BJ (cell line): Measurements from ENCODE around the gene DUS1L. TPM values are rescaled to one million over a fixed set of nuclear protein-coding genes. Genes with fewer than 3 reads are reported as not detected.

ENCODE experiments used
- CTCF ChIA-PET: fragments of 350-600 bp; formaldehyde crosslinking; extraction: SDS; loops from one replicate; lab custom pipeline; 2021; ENCODE audit warnings: antibody characterized with exemption, inconsistent platforms; lab: Yijun Ruan, JAX
- POLR2A ChIA-PET: fragments of 300-600 bp; sonication (Branson Sonifier 250); formaldehyde crosslinking; extraction: SDS; loops from one replicate; lab custom pipeline; 2021; ENCODE audit warnings: antibody characterized with exemption; lab: Charles Lee
- DNase-seq: peaks from one replicate; pipeline ENCODE4 v3.0.0-alpha.2; 2011; ENCODE audit warnings: low read depth
- H3K27me3 ChIP-seq: 2 replicates; pipeline ENCODE4 v1.6.0; 2011; ENCODE audit warnings: low read length; ENCODE audit not compliant: control insufficient read depth, insufficient read depth
- H3K36me3 ChIP-seq: 2 replicates; pipeline ENCODE4 v1.5.1; 2011; ENCODE audit warnings: low read length; ENCODE audit not compliant: control insufficient read depth, insufficient read depth
- H3K4me3 ChIP-seq: 2 replicates; pipeline ENCODE4 v1.5.1; 2011; ENCODE audit warnings: low read depth, mild to moderate bottlenecking, control low read depth, low read length
- polyA plus RNA-seq: library from polyadenylated mRNA; depleted of rRNA; stranded (reverse); fragments of >200 nt; gene quantifications from 2 replicates; pipeline ENCODE4 v1.2.3, GENCODE V29; 2011
- TF ChIP-seq, protein P1 (sequence below): IDR thresholded peaks from 2 replicates; pipeline ENCODE4 v1.5.1; 2011; ENCODE audit warnings: low read depth, mild to moderate bottlenecking, control low read depth, inconsistent platforms, low read length, moderate library complexity; ENCODE audit not compliant: insufficient read depth

The DUS1L gene
- polyA plus RNA-seq, 1 experiment: 47.6 TPM

DNA sequence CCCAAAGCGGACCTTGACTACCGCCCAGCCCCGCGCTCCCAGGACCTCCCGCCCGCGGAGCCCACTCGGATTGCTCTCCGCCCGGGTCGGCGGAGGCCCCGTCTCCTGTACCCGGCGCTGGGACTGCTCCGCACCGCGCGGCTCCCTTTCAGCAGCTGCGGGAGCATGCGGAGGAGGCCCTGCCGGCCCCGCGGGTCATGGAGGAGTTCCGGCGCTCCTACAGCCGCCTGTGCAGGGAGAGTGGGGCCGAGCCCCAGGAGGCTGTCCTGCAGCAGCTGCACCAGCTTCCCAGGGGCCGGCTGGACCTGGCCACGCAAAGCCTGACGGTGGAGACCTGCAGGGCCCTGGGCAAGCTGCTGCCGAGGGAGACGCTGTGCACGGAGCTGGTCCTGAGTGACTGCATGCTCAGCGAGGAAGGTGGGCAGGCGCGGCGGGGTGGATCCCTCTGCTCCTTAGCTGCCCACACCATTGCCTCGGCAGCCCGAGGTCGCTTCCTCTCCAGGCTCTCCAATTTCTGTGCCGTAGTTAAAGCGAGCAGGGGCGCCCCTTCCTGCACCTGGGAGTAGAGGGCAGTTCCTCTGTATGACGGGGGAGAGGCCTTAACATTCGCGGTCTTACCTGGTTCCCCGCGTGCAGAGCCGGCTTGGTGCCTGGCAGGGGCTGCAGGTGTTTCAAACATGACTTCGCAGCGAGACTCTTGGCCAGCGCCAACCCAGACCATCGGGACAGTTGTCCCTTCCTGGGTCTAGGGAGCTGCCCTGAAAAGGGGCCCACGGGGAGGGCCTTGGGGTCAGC is 42.0 kb downstream of the DUS1L start:
- ChIA-PET POLR2A (interaction anchor here (0.7 to 1.4 kb wide), 3 partner anchors 14 to 70 kb away, joined by 4 to 19 read pairs (median 5); partner anchors contain the start of gene DCXR), CTCF (interaction anchor here (0.6 to 11.6 kb wide), 9 partner anchors 14 to 1081 kb away, joined by 3 to 218 read pairs (median 7); partner anchors contain the start of genes DCXR, MYADML2 and NOTUM)
- Histone ChIP-seq H3K36me3 (peaks cover 10% of the 10 kb centered on the region), H3K27me3 (no peaks in the 10 kb centered on the region), H3K4me3 (peak overlapping the region; percentile 75)
- DNase-seq: no peak
- TF ChIP-seq, protein P1, sequence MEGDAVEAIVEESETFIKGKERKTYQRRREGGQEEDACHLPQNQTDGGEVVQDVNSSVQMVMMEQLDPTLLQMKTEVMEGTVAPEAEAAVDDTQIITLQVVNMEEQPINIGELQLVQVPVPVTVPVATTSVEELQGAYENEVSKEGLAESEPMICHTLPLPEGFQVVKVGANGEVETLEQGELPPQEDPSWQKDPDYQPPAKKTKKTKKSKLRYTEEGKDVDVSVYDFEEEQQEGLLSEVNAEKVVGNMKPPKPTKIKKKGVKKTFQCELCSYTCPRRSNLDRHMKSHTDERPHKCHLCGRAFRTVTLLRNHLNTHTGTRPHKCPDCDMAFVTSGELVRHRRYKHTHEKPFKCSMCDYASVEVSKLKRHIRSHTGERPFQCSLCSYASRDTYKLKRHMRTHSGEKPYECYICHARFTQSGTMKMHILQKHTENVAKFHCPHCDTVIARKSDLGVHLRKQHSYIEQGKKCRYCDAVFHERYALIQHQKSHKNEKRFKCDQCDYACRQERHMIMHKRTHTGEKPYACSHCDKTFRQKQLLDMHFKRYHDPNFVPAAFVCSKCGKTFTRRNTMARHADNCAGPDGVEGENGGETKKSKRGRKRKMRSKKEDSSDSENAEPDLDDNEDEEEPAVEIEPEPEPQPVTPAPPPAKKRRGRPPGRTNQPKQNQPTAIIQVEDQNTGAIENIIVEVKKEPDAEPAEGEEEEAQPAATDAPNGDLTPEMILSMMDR: no peak

DNA sequence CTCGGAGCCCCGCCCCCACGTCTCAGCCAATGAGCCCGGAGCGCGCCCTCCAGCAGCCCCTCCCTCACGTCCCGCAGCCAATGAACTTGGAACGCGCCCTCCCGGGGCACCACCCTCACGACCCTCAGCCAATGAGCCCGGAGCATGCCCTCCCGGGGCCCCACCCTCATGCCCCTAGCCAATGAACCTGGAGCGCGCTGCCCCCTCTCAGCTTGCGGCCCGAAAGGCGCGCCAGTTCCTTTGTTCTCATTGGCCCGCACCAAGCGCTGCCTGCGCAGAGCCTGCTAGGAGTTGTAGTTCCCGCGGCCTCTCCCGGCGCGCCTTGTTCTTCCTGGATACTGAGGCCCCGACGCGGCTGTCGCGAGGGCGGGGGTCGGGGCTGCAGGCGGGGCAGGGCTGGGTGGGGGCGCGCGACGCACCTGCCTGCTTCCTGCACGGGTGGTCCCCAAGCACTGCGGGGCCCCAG is 42.6 kb downstream of the DUS1L start, which contains the start of gene LRRC45:
Gene LRRC45, plus strand, starts transcription at position 325 of the 466 bp plus-strand sequence. CDS start 339 bp downstream, outside the sequence.
- CTCF ChIA-PET: interaction anchor here (1.8 to 11.6 kb wide), 9 partner anchors 7 to 131 kb away, joined by 5 to 218 read pairs (median 13); partner anchors contain the start of genes DCXR, MYADML2, NOTUM and RAC3
- H3K36me3 ChIP-seq: peaks cover 12% of the 10 kb centered on the region
- peak; percentile 96 for DNase-seq
- POLR2A ChIA-PET: interaction anchor here (0.7 to 1.4 kb wide), 3 partner anchors 15 to 69 kb away, joined by 4 to 19 read pairs (median 5); partner anchors contain the start of gene DCXR
- H3K27me3 ChIP-seq: no peaks in the 10 kb centered on the region
- TF ChIP-seq, protein P1: no peak
- H3K4me3 ChIP-seq: peak within 1 kb of the TSS; percentile 87

DNA sequence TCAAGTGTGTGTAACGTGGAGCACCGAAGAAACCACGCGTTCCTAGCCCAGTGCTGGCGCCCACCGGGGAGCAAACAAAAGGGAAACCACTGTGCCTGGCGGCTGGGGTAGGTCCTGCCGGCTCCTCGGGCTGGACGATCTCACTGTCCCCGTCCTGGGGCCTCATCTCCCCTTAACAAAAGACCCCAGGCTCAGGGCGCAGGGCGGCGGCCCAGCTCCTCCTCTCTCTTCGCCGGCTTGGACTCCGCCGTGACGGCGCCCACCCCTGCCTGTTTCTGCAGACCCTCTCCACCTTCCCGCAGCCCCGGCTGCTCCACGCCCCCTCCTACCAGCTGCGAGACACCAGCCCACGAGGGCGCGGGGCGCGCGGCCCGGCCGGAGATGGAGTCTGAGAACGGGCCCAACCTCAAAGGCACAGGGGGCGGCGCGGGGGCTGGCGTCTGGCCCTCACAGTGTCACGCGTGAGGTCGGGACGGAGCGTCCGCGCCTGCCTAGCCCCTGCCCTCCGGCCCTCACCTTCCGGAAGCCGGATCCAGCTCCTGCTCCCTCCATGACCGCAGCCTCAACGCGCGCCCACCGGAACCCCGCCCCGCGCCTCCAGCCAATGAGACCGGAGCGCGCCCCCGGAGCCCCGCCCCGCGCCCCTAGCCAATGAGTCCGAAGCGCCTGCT is 43.2 kb downstream of the DUS1L start, which contains the start of gene CENPX:
Gene CENPX, minus strand, starts transcription at position 569 of the 671 bp plus-strand sequence. Its CDS starts 17 bp downstream, at position 552.
- CTCF ChIA-PET: interaction anchor here (0.7 to 11.6 kb wide), 13 partner anchors 8 to 200 kb away, joined by 3 to 218 read pairs (median 12); partner anchors contain the start of genes DCXR, MYADML2, NOTUM and RAC3
- no peak for DNase-seq
- peak within 1 kb of the TSS; percentile 87 for H3K4me3 ChIP-seq
- TF ChIP-seq, protein P1: no peak
- no peaks in the 10 kb centered on the region for H3K27me3 ChIP-seq
- peaks cover 12% of the 10 kb centered on the region; the same call in 1 of the 2 replicates for H3K36me3 ChIP-seq
- POLR2A ChIA-PET: interaction anchor here (0.7 to 1.4 kb wide), 3 partner anchors 14 to 68 kb away, joined by 4 to 19 read pairs (median 5); partner anchors contain the start of gene DCXR

DNA sequence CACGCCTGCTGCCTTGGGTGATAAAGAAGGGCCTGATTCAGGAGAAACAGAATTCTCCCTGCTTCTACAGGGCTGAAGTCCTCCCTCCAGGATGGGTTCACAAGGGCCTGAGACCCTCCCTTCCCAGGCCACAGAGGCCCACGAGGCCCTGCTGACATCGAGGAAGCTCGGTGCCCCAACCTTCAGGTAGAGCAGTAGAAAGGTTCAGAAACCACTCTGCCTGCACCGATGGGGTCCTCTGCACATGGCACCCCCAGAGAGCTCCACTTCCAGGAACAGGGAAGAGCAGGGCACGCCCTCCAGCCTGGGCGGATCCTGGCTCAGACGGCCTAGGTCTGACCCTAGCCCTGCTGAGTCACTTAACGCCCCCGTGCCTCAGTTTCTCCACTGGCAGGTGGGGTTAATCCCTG is 43.7 kb downstream of the DUS1L start:
- H3K4me3 ChIP-seq: peak overlapping the region; percentile 87
- no peak for DNase-seq
- POLR2A ChIA-PET: no interaction called here
- CTCF ChIA-PET: interaction anchor here (0.7 to 11.6 kb wide), 17 partner anchors 8 to 287 kb away, joined by 3 to 218 read pairs (median 7); partner anchors contain the start of genes DCXR, MYADML2, NOTUM and RAC3
- H3K27me3 ChIP-seq: no peaks in the 10 kb centered on the region
- TF ChIP-seq, protein P1: no peak
- H3K36me3 ChIP-seq: peaks cover 11% of the 10 kb centered on the region; the same call in 1 of the 2 replicates
